OCI-LY7 (cell line): ENCODE results near the gene SATB2. TPM values are rescaled to one million over a fixed set of nuclear protein-coding genes. Genes with fewer than 3 reads are reported as not detected.

Experiments
- BruUV-seq: library from RNA; stranded (reverse); fragments of 400-500 nt; replicated peaks from 2 replicates; lab custom pipeline; 2021; lab: Mats Ljungman, UMichigan
- CTCF ChIA-PET: fragments of 300-600 bp; sonication (Branson Sonifier 250); formaldehyde crosslinking; loops from one replicate; lab custom pipeline; 2022; ENCODE audit warnings: antibody characterized with exemption; ENCODE audit not compliant: unreplicated experiment; lab: Charles Lee
- POLR2A ChIA-PET: fragments of 300-600 bp; sonication (Branson Sonifier 250); formaldehyde crosslinking; loops from one replicate; lab custom pipeline; 2022; ENCODE audit warnings: antibody characterized with exemption; lab: Charles Lee
- DNase-seq: peaks from one replicate; pipeline ENCODE4 v3.0.0-alpha.2; 2015; ENCODE audit warnings: low spot score
- H2AFZ ChIP-seq: fragments of 200-600 bp; sonication (generic), shearing (Covaris generic); 2 replicates; pipeline ENCODE4 v1.6.1; 2014; ENCODE audit warnings: mild to moderate bottlenecking, antibody characterized with exemption, low read length, moderate library complexity
- H3K27ac ChIP-seq: fragments of 200-600 bp; sonication (generic); 2 replicates; pipeline ENCODE4 v1.5.1; 2014; ENCODE audit warnings: mixed run types, low read depth, mild to moderate bottlenecking, moderate library complexity, low read length, inconsistent platforms; ENCODE audit not compliant: poor library complexity, severe bottlenecking
- H3K36me3 ChIP-seq: fragments of 200-600 bp; sonication (generic); 2 replicates; pipeline ENCODE4 v1.6.1; 2014; ENCODE audit warnings: mild to moderate bottlenecking, antibody characterized with exemption, low read length, moderate library complexity, mixed read lengths; ENCODE audit not compliant: insufficient read depth
- H3K4me1 ChIP-seq: fragments of 200-600 bp; sonication (generic); 2 replicates; pipeline ENCODE4 v1.5.1; 2014; ENCODE audit warnings: mild to moderate bottlenecking, low read length; ENCODE audit not compliant: insufficient read depth, poor library complexity, severe bottlenecking
- H3K4me2 ChIP-seq: fragments of 200-600 bp; sonication (generic); 2 replicates; pipeline ENCODE4 v1.6.1; 2014; ENCODE audit warnings: mild to moderate bottlenecking, low read length
- H3K4me3 ChIP-seq: fragments of 200-600 bp; sonication (generic); 2 replicates; pipeline ENCODE4 v1.5.1; 2014; ENCODE audit warnings: mild to moderate bottlenecking, low read depth, low read length; ENCODE audit not compliant: poor library complexity, severe bottlenecking
- H3K79me2 ChIP-seq: fragments of 200-600 bp; sonication (generic); 2 replicates; pipeline ENCODE4 v1.6.1; 2016; ENCODE audit warnings: low read depth, mild to moderate bottlenecking, low read length, moderate library complexity, mixed read lengths; ENCODE audit not compliant: insufficient read depth
- H3K9me2 ChIP-seq: fragments of 200-600 bp; sonication (generic); 2 replicates; pipeline ENCODE4 v1.6.1; 2016; ENCODE audit warnings: mild to moderate bottlenecking, low read length, mixed read lengths; ENCODE audit not compliant: insufficient read depth
- H3K9me3 ChIP-seq: fragments of 200-600 bp; sonication (generic); 2 replicates; pipeline ENCODE4 v1.6.1; 2014; ENCODE audit warnings: mild to moderate bottlenecking, mixed run types, low read length, mixed read lengths
- H4K20me1 ChIP-seq: fragments of 200-600 bp; sonication (generic); 2 replicates; pipeline ENCODE4 v1.6.1; 2014; ENCODE audit warnings: mild to moderate bottlenecking, antibody characterized with exemption, low read length, moderate library complexity, mixed read lengths; ENCODE audit not compliant: insufficient read depth
- EZH2phosphoT487 ChIP-seq: fragments of 200-600 bp; sonication (generic); IDR thresholded peaks from 2 replicates; pipeline ENCODE4 v1.6.1; 2018; ENCODE audit warnings: low read depth, borderline replicate concordance, mild to moderate bottlenecking, mixed run types, antibody characterized with exemption, low read length, moderate library complexity, mixed read lengths
- intact Hi-C: fragments of 100-400 bp; cut with micrococcal nuclease; formaldehyde crosslinking; loops from one replicate; pipeline ENCODE4 v1.10.0; 2022; ENCODE audit not compliant: unreplicated experiment
- total RNA-seq, 2 experiments: library from RNA; depleted of rRNA in 1 of 2; stranded (reverse); fragments of >200 nt in 1 of 2; shearing (Covaris generic) in 1 of 2; gene quantifications; 2 replicates each; pipeline ENCODE4 v1.2.3, GENCODE V29; 2014 to 2022
- TF ChIP-seq, protein P1 (sequence below): fragments of 200-600 bp; sonication (generic); conservative IDR thresholded peaks from 2 replicates; pipeline ENCODE4 v1.5.1; 2014; ENCODE audit warnings: mild to moderate bottlenecking, antibody characterized with exemption, low read length, moderate library complexity, mixed read lengths

SATB2 gene
- total RNA-seq, 2 experiments from 2014 or later = 15.9 to 30.7 TPM

DNA sequence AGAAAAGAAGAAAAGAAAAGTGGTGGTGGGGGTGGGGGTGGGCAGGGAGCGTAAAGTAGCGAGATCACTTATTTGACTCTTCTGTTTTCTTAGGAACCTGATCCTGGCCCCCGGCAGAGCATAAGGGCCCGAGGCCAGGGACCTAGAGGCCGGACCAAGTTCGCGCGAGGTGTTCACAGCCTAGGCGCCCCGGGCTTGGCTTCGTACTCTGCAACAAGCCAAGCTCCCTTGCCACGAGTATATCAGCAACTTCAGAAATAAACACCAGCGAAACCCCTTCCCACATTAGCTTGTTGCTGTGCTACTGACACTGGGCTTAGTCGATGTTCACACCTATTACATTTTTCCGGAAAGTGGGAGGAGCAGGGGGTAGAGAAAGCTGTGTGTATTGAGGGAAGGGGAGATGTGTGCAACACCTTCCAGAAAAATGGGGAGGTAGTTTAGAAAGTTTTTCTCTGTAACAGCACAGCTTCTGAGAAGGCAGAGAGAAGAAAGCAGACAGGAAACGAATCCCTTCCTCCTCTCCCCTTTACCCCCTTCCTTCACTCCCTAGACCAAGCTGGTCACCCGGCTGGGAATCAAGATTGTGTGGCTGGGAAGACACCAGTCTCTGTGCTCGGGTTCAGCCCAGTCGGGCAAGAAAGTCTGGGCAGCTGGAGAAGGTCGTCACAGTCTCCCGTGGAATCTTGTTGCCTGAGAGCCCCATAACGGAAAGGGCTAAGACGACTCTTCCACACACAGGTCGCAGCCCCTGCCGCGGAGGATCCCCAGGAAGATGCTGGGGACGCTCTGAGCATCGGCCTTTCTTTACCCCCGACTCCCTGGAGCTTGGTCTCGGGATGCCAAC, 12.0 kb upstream of the SATB2 start:
- no peaks in the 10 kb centered on the region for H3K36me3 ChIP-seq
- TF ChIP-seq, protein P1, sequence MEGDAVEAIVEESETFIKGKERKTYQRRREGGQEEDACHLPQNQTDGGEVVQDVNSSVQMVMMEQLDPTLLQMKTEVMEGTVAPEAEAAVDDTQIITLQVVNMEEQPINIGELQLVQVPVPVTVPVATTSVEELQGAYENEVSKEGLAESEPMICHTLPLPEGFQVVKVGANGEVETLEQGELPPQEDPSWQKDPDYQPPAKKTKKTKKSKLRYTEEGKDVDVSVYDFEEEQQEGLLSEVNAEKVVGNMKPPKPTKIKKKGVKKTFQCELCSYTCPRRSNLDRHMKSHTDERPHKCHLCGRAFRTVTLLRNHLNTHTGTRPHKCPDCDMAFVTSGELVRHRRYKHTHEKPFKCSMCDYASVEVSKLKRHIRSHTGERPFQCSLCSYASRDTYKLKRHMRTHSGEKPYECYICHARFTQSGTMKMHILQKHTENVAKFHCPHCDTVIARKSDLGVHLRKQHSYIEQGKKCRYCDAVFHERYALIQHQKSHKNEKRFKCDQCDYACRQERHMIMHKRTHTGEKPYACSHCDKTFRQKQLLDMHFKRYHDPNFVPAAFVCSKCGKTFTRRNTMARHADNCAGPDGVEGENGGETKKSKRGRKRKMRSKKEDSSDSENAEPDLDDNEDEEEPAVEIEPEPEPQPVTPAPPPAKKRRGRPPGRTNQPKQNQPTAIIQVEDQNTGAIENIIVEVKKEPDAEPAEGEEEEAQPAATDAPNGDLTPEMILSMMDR = no peak
- no peak for TF ChIP-seq EZH2phosphoT487
- no TSS peak for BruUV-seq
- H3K9me3 ChIP-seq = no peaks in the 10 kb centered on the region
- H3K27ac ChIP-seq = no peak overlapping the region
- intact Hi-C loops = no loop called here
- ChIA-PET POLR2A (interaction anchor here (1.1 kb wide), 1 partner anchor 16 kb away, joined by 3 read pairs; no protein-coding TSS in a partner anchor), CTCF (no interaction called here)
- H3K9me2 ChIP-seq = no peaks in the 10 kb centered on the region
- no peaks in the 10 kb centered on the region for H3K4me1 ChIP-seq
- H2AFZ ChIP-seq = no peak overlapping the region
- no peak overlapping the region for H3K4me3 ChIP-seq
- H3K79me2 ChIP-seq = no peaks in the 10 kb centered on the region
- DNase-seq = no peak
- no peak overlapping the region for H3K4me2 ChIP-seq
- no peaks in the 10 kb centered on the region for H4K20me1 ChIP-seq

DNA sequence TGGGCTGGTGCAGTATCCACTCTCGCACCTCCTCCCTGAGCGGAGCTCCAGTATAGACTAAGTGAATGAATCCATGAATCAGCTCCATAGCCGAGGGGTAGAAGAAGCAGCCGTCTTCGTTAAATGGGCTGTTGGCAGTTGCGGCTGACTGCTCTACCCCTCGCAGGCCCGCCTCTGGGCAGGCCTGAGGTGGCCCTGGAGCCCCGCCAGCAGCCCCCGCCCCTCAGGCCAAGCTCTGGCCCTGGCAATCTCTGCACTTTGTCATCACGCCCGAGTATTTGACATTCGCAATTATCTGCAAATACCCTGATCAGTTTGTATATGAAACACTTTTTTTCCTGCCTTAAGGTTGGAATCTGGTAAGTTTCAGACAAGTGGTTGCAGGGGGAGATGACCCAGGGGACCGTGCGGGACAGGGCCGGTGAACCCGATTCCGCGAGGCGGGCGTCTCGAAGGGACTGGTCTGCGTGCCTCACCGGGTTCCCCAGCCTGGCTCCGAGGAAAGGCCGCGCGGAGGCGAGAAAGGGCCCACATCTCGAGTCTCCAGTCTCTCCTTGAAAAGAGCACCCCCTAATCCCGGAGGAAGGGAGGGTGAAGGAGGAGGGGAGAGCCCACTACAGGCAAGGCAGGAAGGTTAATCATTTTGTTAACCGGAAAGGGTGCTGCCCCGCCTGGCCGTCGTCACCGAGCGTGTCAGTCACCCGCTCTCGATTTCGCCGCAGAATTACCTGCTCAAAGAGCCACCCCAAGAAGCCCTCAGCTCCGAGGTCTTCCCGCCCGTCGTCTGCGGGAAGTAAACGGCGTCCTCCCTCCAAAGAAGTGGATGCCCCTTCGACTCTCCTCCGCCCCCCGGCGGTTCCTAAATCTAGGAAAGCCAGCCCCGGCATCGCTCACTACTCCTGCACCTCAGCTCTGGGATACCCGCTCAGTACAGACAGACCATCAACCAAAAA, 11.1 kb upstream of the SATB2 start:
- Histone ChIP-seq H3K4me2 (no peak overlapping the region), H3K79me2 (no peaks in the 10 kb centered on the region), H3K27ac (no peak overlapping the region), H3K9me2 (no peaks in the 10 kb centered on the region), H3K36me3 (no peaks in the 10 kb centered on the region), H3K4me1 (no peaks in the 10 kb centered on the region), H3K4me3 (no peak overlapping the region), H2AFZ (no peak overlapping the region), H4K20me1 (no peaks in the 10 kb centered on the region), H3K9me3 (no peaks in the 10 kb centered on the region)
- ChIA-PET POLR2A (interaction anchor here (0.7 to 1.1 kb wide), 2 partner anchors 17 to 159 kb away, joined by 3 read pairs; no protein-coding TSS in a partner anchor), CTCF (no interaction called here)
- no TSS peak for BruUV-seq
- no peak for DNase-seq
- intact Hi-C loops = no loop called here
- TF ChIP-seq EZH2phosphoT487 = no peak
- TF ChIP-seq, protein P1 = no peak
